ENCODE results near the gene SLC9C1.

GRCh38 chr3:112126511-112126911, 167.5 kb downstream of the SLC9C1 start:
- TF ChIP-seq, protein P1, sequence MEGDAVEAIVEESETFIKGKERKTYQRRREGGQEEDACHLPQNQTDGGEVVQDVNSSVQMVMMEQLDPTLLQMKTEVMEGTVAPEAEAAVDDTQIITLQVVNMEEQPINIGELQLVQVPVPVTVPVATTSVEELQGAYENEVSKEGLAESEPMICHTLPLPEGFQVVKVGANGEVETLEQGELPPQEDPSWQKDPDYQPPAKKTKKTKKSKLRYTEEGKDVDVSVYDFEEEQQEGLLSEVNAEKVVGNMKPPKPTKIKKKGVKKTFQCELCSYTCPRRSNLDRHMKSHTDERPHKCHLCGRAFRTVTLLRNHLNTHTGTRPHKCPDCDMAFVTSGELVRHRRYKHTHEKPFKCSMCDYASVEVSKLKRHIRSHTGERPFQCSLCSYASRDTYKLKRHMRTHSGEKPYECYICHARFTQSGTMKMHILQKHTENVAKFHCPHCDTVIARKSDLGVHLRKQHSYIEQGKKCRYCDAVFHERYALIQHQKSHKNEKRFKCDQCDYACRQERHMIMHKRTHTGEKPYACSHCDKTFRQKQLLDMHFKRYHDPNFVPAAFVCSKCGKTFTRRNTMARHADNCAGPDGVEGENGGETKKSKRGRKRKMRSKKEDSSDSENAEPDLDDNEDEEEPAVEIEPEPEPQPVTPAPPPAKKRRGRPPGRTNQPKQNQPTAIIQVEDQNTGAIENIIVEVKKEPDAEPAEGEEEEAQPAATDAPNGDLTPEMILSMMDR (IDR thresholded peaks at IDR 0.05) = no peak
- no peak for TF ChIP-seq EP300 (IDR thresholded peaks at IDR 0.05)
